AG09319 (cell line): ENCODE results near the gene MLH1.

Experiments
- DNase-seq: peaks from one replicate; pipeline ENCODE4 v3.0.0-alpha.2; 2010; ENCODE audit warnings: low read depth; ENCODE audit errors: extremely low read depth
- TF ChIP-seq, protein P1 (sequence below): IDR thresholded peaks from 2 replicates; pipeline ENCODE4 v1.5.1; 2011; ENCODE audit warnings: low read depth, mild to moderate bottlenecking, inconsistent platforms, low read length, moderate library complexity

Gene MLH1

DNA sequence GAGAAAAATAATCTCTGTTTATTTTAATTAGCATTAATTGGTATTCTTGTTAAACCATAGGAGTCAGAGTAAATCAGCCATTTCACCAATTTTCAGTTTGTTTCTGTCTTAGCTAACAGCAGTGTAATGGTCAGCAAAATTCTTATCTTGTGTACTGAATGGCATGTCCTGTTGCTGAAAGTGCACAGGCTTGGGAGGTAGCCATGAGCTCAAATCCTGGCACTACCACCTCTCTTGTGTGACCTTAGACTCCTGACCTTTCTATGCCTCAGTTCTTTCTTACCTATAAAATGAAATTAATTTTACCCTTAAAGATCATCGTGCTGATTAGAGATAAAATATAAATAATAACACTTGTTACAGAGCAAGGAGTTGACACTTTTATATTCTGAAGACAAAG is 35.8 kb downstream of the MLH1 start:
- TF ChIP-seq, protein P1, sequence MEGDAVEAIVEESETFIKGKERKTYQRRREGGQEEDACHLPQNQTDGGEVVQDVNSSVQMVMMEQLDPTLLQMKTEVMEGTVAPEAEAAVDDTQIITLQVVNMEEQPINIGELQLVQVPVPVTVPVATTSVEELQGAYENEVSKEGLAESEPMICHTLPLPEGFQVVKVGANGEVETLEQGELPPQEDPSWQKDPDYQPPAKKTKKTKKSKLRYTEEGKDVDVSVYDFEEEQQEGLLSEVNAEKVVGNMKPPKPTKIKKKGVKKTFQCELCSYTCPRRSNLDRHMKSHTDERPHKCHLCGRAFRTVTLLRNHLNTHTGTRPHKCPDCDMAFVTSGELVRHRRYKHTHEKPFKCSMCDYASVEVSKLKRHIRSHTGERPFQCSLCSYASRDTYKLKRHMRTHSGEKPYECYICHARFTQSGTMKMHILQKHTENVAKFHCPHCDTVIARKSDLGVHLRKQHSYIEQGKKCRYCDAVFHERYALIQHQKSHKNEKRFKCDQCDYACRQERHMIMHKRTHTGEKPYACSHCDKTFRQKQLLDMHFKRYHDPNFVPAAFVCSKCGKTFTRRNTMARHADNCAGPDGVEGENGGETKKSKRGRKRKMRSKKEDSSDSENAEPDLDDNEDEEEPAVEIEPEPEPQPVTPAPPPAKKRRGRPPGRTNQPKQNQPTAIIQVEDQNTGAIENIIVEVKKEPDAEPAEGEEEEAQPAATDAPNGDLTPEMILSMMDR: no peak
- DNase-seq: no peak

- no peak for DNase-seq
- TF ChIP-seq, protein P1: no peak
These were observed 36.3 kb downstream of the MLH1 start for GRCh38 chr3:37029516-37030163.

DNA sequence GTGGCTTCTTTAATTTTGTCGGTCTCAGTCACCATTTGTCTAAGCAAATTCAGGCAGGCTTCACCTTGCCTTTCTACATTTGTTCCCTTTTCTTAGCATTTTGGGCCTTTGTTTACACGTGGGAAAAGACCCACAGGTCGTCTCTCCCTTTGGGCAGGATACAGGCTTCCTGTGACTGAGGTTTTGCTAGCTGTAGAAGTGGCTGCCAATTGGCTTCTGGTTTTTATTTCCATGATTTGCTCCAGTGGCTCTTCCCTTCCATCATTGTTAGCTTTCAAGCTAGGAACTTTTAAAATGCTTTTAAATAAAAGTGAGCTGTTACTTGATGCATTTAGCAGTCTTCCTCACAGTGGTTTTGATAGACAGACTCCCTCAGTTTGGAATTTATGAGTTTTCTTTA is 37.3 kb downstream of the MLH1 start:
- no peak for DNase-seq
- TF ChIP-seq, protein P1: no peak

- TF ChIP-seq, protein P1: no peak
- no peak for DNase-seq
These were observed 37.9 kb downstream of the MLH1 start for GRCh38 chr3:37031096-37031682.

GRCh38 chr3:37032961-37033360 is 39.6 kb downstream of the MLH1 start:
- TF ChIP-seq, protein P1: no peak
- no peak for DNase-seq

- no peak for DNase-seq
- TF ChIP-seq, protein P1: no peak
These were observed 44.0 kb downstream of the MLH1 start for GRCh38 chr3:37037352-37037751.

DNA sequence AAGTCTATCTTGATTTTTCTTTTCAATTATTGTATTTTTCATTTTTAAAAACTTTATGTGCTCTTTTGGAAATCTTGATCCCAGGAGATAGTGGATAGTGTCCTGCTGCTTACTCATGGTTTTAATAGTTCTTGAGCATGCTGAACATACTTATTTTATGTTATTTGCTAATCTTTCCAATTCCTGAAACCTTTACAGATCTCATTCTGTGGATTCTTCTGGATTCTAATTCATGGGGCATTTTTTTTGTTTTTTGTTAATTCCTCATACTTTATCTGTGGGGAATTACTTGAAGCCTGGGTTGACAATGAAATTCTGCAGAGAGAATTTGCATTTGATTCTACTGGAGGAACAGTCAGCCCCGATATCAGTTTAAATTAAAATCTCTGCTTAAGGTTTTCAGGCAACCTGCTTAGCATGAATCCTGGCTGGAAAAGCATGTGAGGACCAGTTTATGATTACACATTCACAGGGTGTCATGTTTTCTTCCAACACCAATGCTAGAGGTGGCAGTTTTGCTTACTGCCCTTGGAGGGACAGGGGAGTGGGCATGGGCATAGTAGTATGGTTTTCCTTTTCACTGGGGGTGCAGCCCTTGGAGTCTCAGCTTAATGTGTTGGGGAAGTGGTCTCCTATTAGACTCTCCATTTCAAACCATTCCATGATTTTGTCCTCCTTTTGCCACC is 46.0 kb downstream of the MLH1 start:
- TF ChIP-seq, protein P1: no peak
- no peak for DNase-seq
